Pancreas (tissue), 10 donors: ENCODE data around the gene VPS26C. TPM values are rescaled to one million over a fixed set of nuclear protein-coding genes. Genes with fewer than 3 reads are reported as not detected.
A peak's percentile ranks its signal among the peaks of the same experiment; 100 is the strongest.
"Not testable (repeated sequence)": the region's sequence is repeated elsewhere in the genome, so short reads cannot be mapped to it uniquely, and the experiment has no call there.

Experiments used
- ATAC-seq, 4 donors: fragments of 200-7000 bp; cut with Tn5 transposase; one replicate each; pipeline versions ENCODE4 v1.8.0 to v1.9.1; 2020; ENCODE audit warnings: mild to moderate bottlenecking in 4 of 4, moderate library complexity in 4 of 4
- DNase-seq, 6 donors: peaks; one replicate each; pipeline ENCODE4 v3.0.0-alpha.2; 2020
- FAIRE-seq: peaks from 2 replicates; lab custom pipeline; 2012; peaks lifted over from hg19 to GRCh38; lab: Jason Lieb, UNC
- H3K27ac ChIP-seq, 4 donors: fragments of 200-600 bp; sonication (generic); 1 replicate in 3 of 4; 2 replicates in 1 of 4; pipeline versions ENCODE4 v1.5.0 to v1.8.0; 2020
- H3K27me3 ChIP-seq, 4 donors: fragments of 200-600 bp; one replicate each; pipeline ENCODE4 v1.8.0; 2021
- H3K36me3 ChIP-seq, 3 donors: fragments of 200-600 bp; sonication (generic) in 1 of 3; one replicate each; pipeline versions ENCODE4 v1.5.0 to v1.8.0; 2020 to 2021
- H3K4me1 ChIP-seq, 3 donors: fragments of 200-600 bp; one replicate each; pipeline ENCODE4 v1.8.0; 2021
- H3K4me3 ChIP-seq, 4 donors: fragments of 200-600 bp; sonication (generic) in 2 of 4; one replicate each; pipeline versions ENCODE4 v1.5.0 to v1.8.0; 2020 to 2021
- H3K9me3 ChIP-seq, 4 donors: fragments of 200-600 bp; one replicate each; pipeline ENCODE4 v1.8.0; 2021
- WGBS, 2 donors: extraction: QIAGEN DNeasy Blood & Tissue Kit; methylation state at CpG; one replicate each; pipeline ENCODE4 v1.1.7; 2013; 5-methylcytosine and 5-hydroxymethylcytosine counted together
- intact Hi-C, 3 donors: fragments of 100-400 bp; cut with DNase I; formaldehyde crosslinking; loops; one replicate each; pipeline versions ENCODE4 v1.11.1 to v1.14.2; 2022
- polyA plus RNA-seq, 2 donors: library from polyadenylated mRNA; stranded (reverse); fragments of 200-250 nt; gene quantifications; one replicate each; pipeline ENCODE4 v1.2.3, GENCODE V29; 2013
- total RNA-seq, 6 donors: library from RNA; stranded (reverse); fragmentation: NEBNext Ultra II Directional in 4 of 6; extraction: Animal tissue kit (Norgen Biotek cat#: 25700) in 4 of 6; gene quantifications; one replicate each; pipeline versions ENCODE4 v1.2.1 to v1.2.4, GENCODE V29; 2021 to 2023
- TF ChIP-seq, protein P1 (sequence below), 4 donors: fragments of 200-600 bp; sonication (generic) in 3 of 4; IDR thresholded peaks; one replicate each; pipeline versions ENCODE4 v1.5.0 to v1.8.0; 2021; ENCODE audit warnings: antibody characterized with exemption in 4 of 4
- donor health status: healthy with polysubstance abuse.
- donor health status: DM: no; HTN: no; CAD: no; lungs with moderate emphysema.
- donor health status: DM: no; HTN: no; CAD: no.
- donor health status: control.
- donor health status: control.
- donor health status: Bipolar disorder and iron deficiency.
- donor health status: DM: yes; HTN: yes; CAD: no.
- donor health status: DM: no; HTN: no; CAD: no.
- donor health status: DM: no; HTN: no; CAD: no.
- donor health status: DM: yes; HTN: yes; CAD: no.

The VPS26C gene
- 10 to 100 TPM; 15.7 to 29.9 (median 22.4) TPM for total RNA-seq
- 10 to 100 TPM in 1 of 2 donors, 1 to 10 TPM in 1; 8.5 to 12.2 TPM for polyA plus RNA-seq

DNA sequence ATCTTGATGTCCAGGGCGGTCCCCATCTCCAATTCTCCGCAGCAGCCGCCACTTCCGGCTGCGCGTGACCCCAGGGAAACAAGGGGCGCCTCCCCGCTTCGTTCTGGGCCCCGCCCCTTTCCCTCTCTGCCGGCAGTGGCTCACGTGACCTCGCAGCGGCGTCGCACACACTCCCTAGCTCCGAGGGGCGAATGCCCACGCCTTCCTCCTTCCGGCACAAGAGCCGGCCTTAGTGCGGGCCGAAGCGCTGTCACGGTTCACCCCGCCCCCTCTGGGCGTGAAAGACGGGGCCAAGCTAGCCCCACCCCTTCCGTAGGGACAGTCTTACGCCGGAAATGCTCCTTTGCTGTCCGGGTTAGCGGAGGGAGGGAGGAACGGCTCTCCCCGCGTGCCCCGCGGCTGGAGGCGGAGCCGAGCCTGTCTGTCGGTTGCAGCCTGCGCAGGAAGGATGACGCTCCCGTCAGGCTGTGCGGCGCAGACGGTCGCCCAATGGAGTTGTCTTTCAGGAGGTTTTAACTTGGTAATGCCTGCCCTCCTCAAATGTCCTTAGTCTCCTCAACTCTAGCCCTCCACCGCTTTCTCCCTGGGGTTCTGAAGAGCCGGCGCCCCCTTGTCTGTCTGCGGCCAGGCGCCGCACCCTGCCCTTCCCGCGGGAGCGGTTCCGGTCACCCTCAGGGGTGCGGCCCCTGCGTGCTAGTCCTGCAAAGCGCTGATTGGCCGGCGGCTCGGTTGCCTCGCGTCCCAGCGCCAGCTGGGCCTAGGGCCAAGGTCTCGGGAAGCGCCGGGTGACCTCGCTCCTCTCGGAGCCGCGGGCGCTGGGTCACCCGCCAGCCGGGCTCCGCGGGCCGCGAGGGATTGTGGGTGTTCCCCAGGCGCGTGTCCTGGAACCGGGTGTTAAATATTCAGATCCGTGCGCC lies at the start of gene VPS26C:
VPS26C (minus strand) TSS at position 66 of the 917 bp plus-strand sequence; CDS start at position 26, 40 bp downstream.
- no peaks in the 10 kb centered on the region for H3K9me3 ChIP-seq
- WGBS, 2 donors: 0% methylated on average over 73 to 86 of the region's 86 CpGs
- DNase-seq (peak; percentile 95 to 99 (median 99)), ATAC-seq (peak; percentile 89 to 96 (median 92)), FAIRE-seq (peak; percentile 93)
- no peaks in the 10 kb centered on the region for H3K36me3 ChIP-seq
- peaks cover 0 to 26% (median 8%) of the 10 kb centered on the region in 3 donors for H3K4me1 ChIP-seq
- H3K4me3 ChIP-seq: peak within 1 kb of the TSS; percentile 80 to 90 (median 84)
- H3K27ac ChIP-seq: peak within 1 kb of the TSS; percentile 93 to 99 (median 98)
- no peaks in the 10 kb centered on the region for H3K27me3 ChIP-seq
- intact Hi-C loops: loop anchor here in 2 of 3 donors (5.0 to 10.0 kb wide), 2 partner anchors 97 to 100 kb away; partner anchors contain the start of gene DYRK1A (in 2 of the 2)
- TF ChIP-seq, protein P1, sequence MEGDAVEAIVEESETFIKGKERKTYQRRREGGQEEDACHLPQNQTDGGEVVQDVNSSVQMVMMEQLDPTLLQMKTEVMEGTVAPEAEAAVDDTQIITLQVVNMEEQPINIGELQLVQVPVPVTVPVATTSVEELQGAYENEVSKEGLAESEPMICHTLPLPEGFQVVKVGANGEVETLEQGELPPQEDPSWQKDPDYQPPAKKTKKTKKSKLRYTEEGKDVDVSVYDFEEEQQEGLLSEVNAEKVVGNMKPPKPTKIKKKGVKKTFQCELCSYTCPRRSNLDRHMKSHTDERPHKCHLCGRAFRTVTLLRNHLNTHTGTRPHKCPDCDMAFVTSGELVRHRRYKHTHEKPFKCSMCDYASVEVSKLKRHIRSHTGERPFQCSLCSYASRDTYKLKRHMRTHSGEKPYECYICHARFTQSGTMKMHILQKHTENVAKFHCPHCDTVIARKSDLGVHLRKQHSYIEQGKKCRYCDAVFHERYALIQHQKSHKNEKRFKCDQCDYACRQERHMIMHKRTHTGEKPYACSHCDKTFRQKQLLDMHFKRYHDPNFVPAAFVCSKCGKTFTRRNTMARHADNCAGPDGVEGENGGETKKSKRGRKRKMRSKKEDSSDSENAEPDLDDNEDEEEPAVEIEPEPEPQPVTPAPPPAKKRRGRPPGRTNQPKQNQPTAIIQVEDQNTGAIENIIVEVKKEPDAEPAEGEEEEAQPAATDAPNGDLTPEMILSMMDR (IDR thresholded peaks at IDR 0.05): no peak

DNA sequence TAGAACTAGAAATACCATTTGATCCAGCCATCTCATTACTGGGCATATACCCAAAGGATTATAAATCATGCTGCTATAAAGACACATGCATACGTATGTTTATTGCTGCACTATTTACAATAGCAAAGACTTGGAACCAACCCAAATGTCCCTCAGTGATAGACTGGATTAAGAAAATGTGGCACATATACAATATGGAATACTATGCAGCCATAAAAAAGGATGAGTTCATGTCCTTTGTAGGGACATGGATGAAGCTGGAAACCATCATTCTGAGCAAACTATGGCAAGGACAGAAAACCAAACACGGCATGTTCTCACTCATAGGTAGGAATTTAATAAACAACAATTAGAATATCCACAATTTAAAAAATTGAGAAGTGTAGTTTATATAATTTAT lies 48.9 kb upstream of the VPS26C start:
- H3K27me3 ChIP-seq, H3K36me3 ChIP-seq, ATAC-seq, H3K27ac ChIP-seq, H3K9me3 ChIP-seq, H3K4me1 ChIP-seq, intact Hi-C loops, DNase-seq, FAIRE-seq, H3K4me3 ChIP-seq: not testable (repeated sequence)
- 63 to 80% methylated on average over 2 of the region's 2 CpGs for whole genome bisulfite sequencing, 2 donors

DNA sequence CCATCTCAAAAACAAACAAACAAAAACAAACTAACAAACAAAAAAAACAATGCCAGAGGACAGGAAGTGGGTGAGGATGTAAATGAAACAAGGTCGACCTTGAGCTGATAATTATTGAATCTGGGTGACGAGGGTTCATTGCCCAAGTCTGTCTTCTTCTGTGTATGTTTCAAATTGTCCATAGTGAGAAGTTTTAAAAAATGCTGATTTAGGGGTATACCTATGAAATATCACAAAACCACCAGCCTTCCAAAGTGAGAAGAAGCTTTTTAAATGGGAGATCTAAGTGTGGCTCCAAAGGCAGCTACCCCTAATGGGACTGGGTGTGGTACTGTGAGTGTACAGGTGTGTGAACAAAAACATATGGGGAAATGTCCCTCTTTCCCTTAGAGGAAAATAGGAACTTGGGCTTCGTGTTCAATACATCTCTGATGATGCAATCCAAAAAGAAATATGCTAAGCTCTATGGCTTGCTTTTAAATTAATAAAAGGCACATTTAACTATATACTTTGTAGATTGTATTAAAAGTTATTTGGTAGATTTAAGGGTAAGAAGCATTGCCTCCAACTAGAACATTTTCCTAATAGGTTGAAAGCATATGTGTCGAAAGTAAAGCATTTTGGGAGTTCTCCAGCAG lies 33.1 kb upstream of the VPS26C start:
- ATAC-seq (no peak), FAIRE-seq (no peak), DNase-seq (no peak)
- Histone ChIP-seq H3K27me3 (no peaks in the 10 kb centered on the region), H3K36me3 (no peaks in the 10 kb centered on the region), H3K27ac (no peak overlapping the region), H3K9me3 (no peaks in the 10 kb centered on the region), H3K4me1 (no peaks in the 10 kb centered on the region), H3K4me3 (no peak overlapping the region)
- TF ChIP-seq, protein P1 (IDR thresholded peaks at IDR 0.05): no peak
- intact Hi-C loops: no loop called here
- 57 to 72% methylated on average over 4 of the region's 4 CpGs for WGBS, 2 donors

DNA sequence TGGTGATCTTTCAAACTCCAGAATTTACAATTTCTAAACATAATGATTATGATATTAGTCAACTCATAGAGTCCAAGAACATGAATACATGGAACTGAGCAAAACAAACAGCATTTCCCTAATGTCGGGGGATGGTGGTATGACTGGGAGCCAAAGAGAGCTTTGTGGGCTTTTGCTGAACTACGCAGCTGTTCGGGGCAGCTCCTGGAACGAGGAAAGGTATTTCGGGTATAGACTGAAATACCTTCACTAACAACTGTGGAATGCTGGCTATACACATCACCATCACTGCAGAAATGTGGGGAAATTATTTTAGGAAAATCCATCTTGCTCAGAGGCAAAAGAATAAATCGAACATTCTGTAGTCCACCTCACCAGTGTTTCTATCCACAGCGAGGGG lies 30.2 kb upstream of the VPS26C start:
- Histone ChIP-seq H3K9me3 (no peaks in the 10 kb centered on the region), H3K36me3 (no peaks in the 10 kb centered on the region), H3K27me3 (no peaks in the 10 kb centered on the region), H3K4me1 (no peaks in the 10 kb centered on the region), H3K4me3 (no peak overlapping the region), H3K27ac (no peak overlapping the region)
- TF ChIP-seq, protein P1 (IDR thresholded peaks at IDR 0.05): no peak
- no peak for FAIRE-seq
- no peak for ATAC-seq
- no peak for DNase-seq
- 57 to 70% methylated on average over 7 of the region's 7 CpGs for WGBS, 2 donors
- intact Hi-C loops: no loop called here

DNA sequence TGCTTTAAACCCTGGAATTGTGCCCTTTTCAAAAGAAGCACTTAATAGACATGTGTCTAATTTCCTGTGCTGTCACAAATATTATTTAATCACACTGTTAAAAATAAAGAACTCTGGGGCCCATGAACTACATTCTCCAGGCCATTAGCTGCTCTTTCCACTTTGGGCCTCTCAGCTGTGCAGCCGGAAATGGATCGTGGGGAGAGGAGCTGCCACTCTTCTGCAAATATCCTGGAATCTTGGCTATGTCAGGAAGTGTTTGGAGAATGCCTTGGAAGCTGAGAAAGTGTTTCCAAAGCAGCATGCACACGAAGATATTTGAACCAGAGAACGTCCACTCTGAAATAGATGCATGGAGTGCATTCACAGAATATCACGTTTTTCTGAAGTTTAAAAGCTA lies 27.5 kb upstream of the VPS26C start:
- TF ChIP-seq, protein P1 (IDR thresholded peaks at IDR 0.05): no peak
- H3K27ac ChIP-seq: no peak overlapping the region
- H3K36me3 ChIP-seq: no peaks in the 10 kb centered on the region
- no peak for FAIRE-seq
- H3K9me3 ChIP-seq: no peaks in the 10 kb centered on the region
- no peaks in the 10 kb centered on the region for H3K27me3 ChIP-seq
- no peak overlapping the region for H3K4me3 ChIP-seq
- 45% methylated on average over 5 of the region's 5 CpGs for WGBS, 2 donors
- intact Hi-C loops: no loop called here
- H3K4me1 ChIP-seq: no peaks in the 10 kb centered on the region
- no peak for ATAC-seq
- DNase-seq: no peak
